Cerebellar nuclear complex (tissue), 1 donor: ENCODE measurements around the gene PTCH2.
A peak's percentile ranks its signal among the peaks of the same experiment; 100 is the strongest.

ENCODE experiments used
- DNase-seq, 2 experiments: peaks; one replicate each; lab custom pipeline; 2025; lab: John Stamatoyannopoulos, UW

PTCH2 gene

GRCh38 chr1:44778705-44779576, 64.1 kb downstream of the PTCH2 start:
- no peak for DNase-seq

DNA sequence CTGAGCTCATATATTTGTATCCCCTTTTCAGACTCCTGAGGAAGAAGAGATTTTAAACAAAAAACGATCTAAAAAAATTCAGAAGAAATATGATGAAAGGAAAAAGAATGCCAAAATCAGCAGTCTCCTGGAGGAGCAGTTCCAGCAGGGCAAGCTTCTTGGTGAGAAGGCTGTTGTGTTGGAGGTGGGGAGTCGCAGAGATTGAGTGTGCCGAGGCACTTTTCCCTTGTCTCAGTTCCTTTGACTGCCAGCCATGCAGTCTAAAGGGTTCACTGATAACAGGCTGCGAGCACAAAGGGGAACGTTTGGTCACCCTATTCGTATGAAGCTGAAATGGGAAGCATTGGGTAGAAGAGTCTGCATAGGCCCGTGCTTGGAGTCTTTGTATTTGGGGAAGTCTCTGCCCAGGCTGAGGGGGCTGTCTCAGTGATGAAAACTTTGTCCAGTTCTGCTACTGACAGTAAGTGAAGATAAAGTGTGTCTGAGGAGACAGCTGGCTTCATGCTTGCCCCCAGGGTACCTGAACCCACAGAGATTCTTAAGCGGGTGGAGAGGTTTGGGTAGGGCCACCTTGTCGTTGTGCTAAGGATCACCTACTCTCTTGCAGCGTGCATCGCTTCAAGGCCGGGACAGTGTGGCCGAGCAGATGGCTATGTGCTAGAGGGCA, 65.0 kb downstream of the PTCH2 start:
- no peak for DNase-seq

DNA sequence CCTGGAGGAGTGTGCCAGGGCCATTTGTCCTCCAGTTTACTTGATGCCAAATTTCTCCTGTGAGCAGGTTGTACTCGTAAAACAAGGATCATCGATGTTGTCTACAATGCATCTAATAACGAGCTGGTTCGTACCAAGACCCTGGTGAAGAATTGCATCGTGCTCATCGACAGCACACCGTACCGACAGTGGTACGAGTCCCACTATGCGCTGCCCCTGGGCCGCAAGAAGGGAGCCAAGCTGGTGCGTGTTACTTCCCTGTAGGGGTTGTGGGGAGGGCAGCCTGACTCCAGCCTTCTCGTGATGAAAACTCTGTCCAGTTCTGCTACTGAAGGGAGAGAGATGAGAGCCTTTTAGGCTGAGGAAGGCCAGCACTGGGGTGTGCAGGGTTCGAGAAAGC, 65.5 kb downstream of the PTCH2 start:
- DNase-seq = no peak

GRCh38 chr1:44776730-44777068, 66.4 kb downstream of the PTCH2 start:
- no peak for DNase-seq

DNA sequence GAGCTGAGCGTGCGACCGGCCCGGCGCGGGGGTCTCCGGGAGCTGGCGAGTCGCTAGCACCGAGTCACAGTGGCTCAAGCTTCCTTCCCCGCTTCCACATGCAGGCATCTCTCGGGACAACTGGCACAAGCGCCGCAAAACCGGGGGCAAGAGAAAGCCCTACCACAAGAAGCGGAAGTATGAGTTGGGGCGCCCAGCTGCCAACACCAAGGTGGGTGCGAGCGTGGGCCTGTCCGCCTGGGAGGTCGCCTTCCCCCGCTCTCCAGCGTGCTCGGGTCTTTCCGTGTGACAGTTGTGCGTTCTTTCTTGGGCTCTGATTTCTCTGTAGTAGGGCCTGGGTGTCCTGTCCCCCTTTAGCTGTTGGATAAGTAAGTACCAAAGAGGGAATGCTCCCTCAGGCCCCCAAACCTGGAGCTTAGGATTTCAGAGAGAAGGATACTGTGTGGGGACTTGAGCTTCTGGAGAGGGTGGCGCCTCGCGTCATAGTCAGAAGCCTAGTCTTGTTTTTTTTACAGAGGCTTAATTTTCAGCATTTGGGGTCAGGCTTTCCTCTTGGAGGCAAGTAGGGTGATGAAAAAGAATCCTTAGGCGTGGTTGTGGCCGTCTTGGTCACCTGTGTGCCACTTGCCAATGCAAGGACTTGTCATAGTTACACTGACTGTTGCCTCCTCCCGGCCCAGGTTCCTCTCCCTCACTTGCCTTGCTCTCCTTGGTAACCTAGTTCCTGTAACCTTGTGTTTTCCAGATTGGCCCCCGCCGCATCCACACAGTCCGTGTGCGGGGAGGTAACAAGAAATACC, 66.9 kb downstream of the PTCH2 start:
- DNase-seq = no peak

GRCh38 chr1:44775078-44775929, 67.7 kb downstream of the PTCH2 start, which contains the start of gene RPS8:
Gene RPS8 (plus strand): TSS chr1:44775540. CDS start chr1:44775597, 57 bp downstream.
- DNase-seq = peak in 1 of 2 experiments; percentile 73
